Loucy (cell line): Measurements from ENCODE around the gene ABL2.

Source experiments
- EZH2phosphoT487 ChIP-seq: fragments of 200-600 bp; IDR thresholded peaks from 2 replicates; pipeline ENCODE4 v1.6.1; 2018; ENCODE audit warnings: antibody characterized with exemption, mild to moderate bottlenecking, moderate library complexity, borderline replicate concordance
- TF ChIP-seq, protein P1 (sequence below): fragments of 200-600 bp; sonication (generic); conservative IDR thresholded peaks from 2 replicates; pipeline ENCODE4 v1.5.1; 2014; ENCODE audit warnings: mild to moderate bottlenecking, antibody characterized with exemption, low read length

DNA sequence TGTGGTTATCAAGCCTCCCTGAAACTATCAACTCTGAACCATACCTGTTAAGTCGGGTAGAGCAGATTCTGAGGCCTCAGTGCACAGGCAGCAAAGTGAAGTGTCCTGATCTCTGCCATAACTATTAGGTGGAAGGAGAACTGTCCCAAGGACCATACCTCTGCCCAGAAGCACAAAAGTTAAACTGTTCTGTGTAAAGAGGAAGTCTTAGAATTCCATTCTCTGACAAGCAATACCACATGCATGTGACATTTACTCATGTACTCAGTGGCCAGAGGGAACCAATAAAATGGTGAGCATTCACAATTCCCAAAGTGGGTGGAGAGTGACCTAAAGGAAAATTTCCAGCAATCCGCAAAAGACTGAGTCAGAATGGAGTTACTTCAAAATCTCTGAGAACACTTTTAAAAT is 86.6 kb downstream of the ABL2 start:
- TF ChIP-seq, protein P1, sequence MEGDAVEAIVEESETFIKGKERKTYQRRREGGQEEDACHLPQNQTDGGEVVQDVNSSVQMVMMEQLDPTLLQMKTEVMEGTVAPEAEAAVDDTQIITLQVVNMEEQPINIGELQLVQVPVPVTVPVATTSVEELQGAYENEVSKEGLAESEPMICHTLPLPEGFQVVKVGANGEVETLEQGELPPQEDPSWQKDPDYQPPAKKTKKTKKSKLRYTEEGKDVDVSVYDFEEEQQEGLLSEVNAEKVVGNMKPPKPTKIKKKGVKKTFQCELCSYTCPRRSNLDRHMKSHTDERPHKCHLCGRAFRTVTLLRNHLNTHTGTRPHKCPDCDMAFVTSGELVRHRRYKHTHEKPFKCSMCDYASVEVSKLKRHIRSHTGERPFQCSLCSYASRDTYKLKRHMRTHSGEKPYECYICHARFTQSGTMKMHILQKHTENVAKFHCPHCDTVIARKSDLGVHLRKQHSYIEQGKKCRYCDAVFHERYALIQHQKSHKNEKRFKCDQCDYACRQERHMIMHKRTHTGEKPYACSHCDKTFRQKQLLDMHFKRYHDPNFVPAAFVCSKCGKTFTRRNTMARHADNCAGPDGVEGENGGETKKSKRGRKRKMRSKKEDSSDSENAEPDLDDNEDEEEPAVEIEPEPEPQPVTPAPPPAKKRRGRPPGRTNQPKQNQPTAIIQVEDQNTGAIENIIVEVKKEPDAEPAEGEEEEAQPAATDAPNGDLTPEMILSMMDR: no peak
- TF ChIP-seq EZH2phosphoT487: no peak
